Measurements from ENCODE around the gene ZNF211. TPM values are rescaled to one million over a fixed set of nuclear protein-coding genes. Genes with fewer than 3 reads are reported as not detected.

Gene ZNF211
- total and polyA plus RNA-seq, 2 experiments from 2014 or later = 5.5 to 8.3 TPM

- H3K79me2 ChIP-seq (ENCODE audit: insufficient read depth) = peaks cover 99% of the 10 kb centered on the region
- no peak overlapping the region for H3K9ac ChIP-seq
- TF ChIP-seq EZH2 (IDR thresholded peaks at IDR 0.05; ENCODE audit: insufficient read depth, poor library complexity, severe bottlenecking) (no peak), EZH2phosphoT487 (IDR thresholded peaks at IDR 0.05; ENCODE audit: insufficient read depth, low read depth) (no peak)
- no peaks in the 10 kb centered on the region for H3K4me1 ChIP-seq (ENCODE audit: insufficient read depth)
- peaks cover 38% of the 10 kb centered on the region for H3K36me3 ChIP-seq (ENCODE audit: low read depth)
- no peaks in the 10 kb centered on the region for H3K9me2 ChIP-seq (ENCODE audit: insufficient read depth)
- no peaks in the 10 kb centered on the region for H3K27me3 ChIP-seq (replicated peaks; ENCODE audit: insufficient read depth)
- no peak for DNase-seq
- no peak overlapping the region for H3K4me2 ChIP-seq (ENCODE audit: unreplicated experiment)
- H2AFZ ChIP-seq = no peak overlapping the region
- H3K9me3 ChIP-seq (ENCODE audit: low read depth) = no peaks in the 10 kb centered on the region
- H3K27ac ChIP-seq = no peak overlapping the region
- no peaks in the 10 kb centered on the region; the same call in 1 of the 2 replicates for H3F3A ChIP-seq (ENCODE audit: insufficient read depth)
- 97 to 100% methylated on average over 3 of the region's 3 CpGs for WGBS, 2 experiments (ENCODE audit: low coverage in 1 of 2, low lambda C conversion rate in 2 of 2, missing lambda C conversion rate in 2 of 2)
- in situ Hi-C loops (cut with MboI) = no loop called here
- no peak overlapping the region for H3K4me3 ChIP-seq
- H4K20me1 ChIP-seq (ENCODE audit: insufficient read depth) = no peaks in the 10 kb centered on the region
Measured at GRCh38 chr19:57689750-57690149, 56.8 kb downstream of the ZNF211 start.

Other genes with a start within 250 kb of the ZNF211 start
- 11.1 and 20.3 TPM in 2 replicates for gene ZNF548, start 243.3 kb upstream of the ZNF211 start, total RNA-seq (2014; rRNA removed; shearing (Covaris generic))
- 6.8 and 6.9 TPM in 2 replicates for gene ZNF548, start 243.3 kb upstream of the ZNF211 start, polyA plus RNA-seq (2016; fragmentation: Nextera tagmentation; extraction: Ambion mirVana)
- 4.8 and 19.9 TPM in 2 replicates for gene ZNF17, start 222.0 kb upstream of the ZNF211 start, total RNA-seq (2014; rRNA removed; shearing (Covaris generic))
- 3.5 and 4.1 TPM in 2 replicates for gene ZNF17, start 222.0 kb upstream of the ZNF211 start, polyA plus RNA-seq (2016; fragmentation: Nextera tagmentation; extraction: Ambion mirVana)
- 2.4 and 3.6 TPM in 2 replicates for gene ZNF749, start 197.8 kb upstream of the ZNF211 start, total RNA-seq (2014; rRNA removed; shearing (Covaris generic))
- gene ZNF749, start 197.8 kb upstream of the ZNF211 start, polyA plus RNA-seq (2016; fragmentation: Nextera tagmentation; extraction: Ambion mirVana) = 15.8 and 17.5 TPM in 2 replicates
- gene VN1R1, start 176.0 kb upstream of the ZNF211 start, total RNA-seq (2014; rRNA removed; shearing (Covaris generic)) = 0.32 and 1.5 TPM in 2 replicates
- 0.58 and 0.68 TPM in 2 replicates for gene VN1R1, start 176.0 kb upstream of the ZNF211 start, polyA plus RNA-seq (2016; fragmentation: Nextera tagmentation; extraction: Ambion mirVana)
- gene ZNF772, start 155.6 kb upstream of the ZNF211 start, total RNA-seq (2014; rRNA removed; shearing (Covaris generic)) = 13.6 and 13.7 TPM in 2 replicates
- 4.1 and 5.8 TPM in 2 replicates for gene ZNF772, start 155.6 kb upstream of the ZNF211 start, polyA plus RNA-seq (2016; fragmentation: Nextera tagmentation; extraction: Ambion mirVana)
- gene ZNF419, start 145.4 kb upstream of the ZNF211 start, total RNA-seq (2014; rRNA removed; shearing (Covaris generic)) = 13.9 and 29.0 TPM in 2 replicates
- 7.5 and 8.7 TPM in 2 replicates for gene ZNF419, start 145.4 kb upstream of the ZNF211 start, polyA plus RNA-seq (2016; fragmentation: Nextera tagmentation; extraction: Ambion mirVana)
- 33.7 and 41.0 TPM in 2 replicates for gene ZNF773, start 133.2 kb upstream of the ZNF211 start, total RNA-seq (2014; rRNA removed; shearing (Covaris generic))
- gene ZNF773, start 133.2 kb upstream of the ZNF211 start, polyA plus RNA-seq (2016; fragmentation: Nextera tagmentation; extraction: Ambion mirVana) = 18.6 and 22.2 TPM in 2 replicates
- 3.5 and 5.6 TPM in 2 replicates for gene ZNF549, start 105.8 kb upstream of the ZNF211 start, total RNA-seq (2014; rRNA removed; shearing (Covaris generic))
- 3.5 and 4.2 TPM in 2 replicates for gene ZNF549, start 105.8 kb upstream of the ZNF211 start, polyA plus RNA-seq (2016; fragmentation: Nextera tagmentation; extraction: Ambion mirVana)
- gene ZNF550, start 73.3 kb upstream of the ZNF211 start, total RNA-seq (2014; rRNA removed; shearing (Covaris generic)) = 7.3 and 12.0 TPM in 2 replicates
- 3.5 and 4.4 TPM in 2 replicates for gene ZNF550, start 73.3 kb upstream of the ZNF211 start, polyA plus RNA-seq (2016; fragmentation: Nextera tagmentation; extraction: Ambion mirVana)
- 3.2 and 5.9 TPM in 2 replicates for gene ZNF416, start 54.3 kb upstream of the ZNF211 start, total RNA-seq (2014; rRNA removed; shearing (Covaris generic))
- 4.9 and 5.8 TPM in 2 replicates for gene ZNF416, start 54.3 kb upstream of the ZNF211 start, polyA plus RNA-seq (2016; fragmentation: Nextera tagmentation; extraction: Ambion mirVana)
- gene ZIK1, start 49.0 kb upstream of the ZNF211 start, total RNA-seq (2014; rRNA removed; shearing (Covaris generic)) = 5.3 and 10.4 TPM in 2 replicates
- gene ZIK1, start 49.0 kb upstream of the ZNF211 start, polyA plus RNA-seq (2016; fragmentation: Nextera tagmentation; extraction: Ambion mirVana) = 3.2 and 3.4 TPM in 2 replicates
- gene ZNF530, start 33.3 kb upstream of the ZNF211 start, total RNA-seq (2014; rRNA removed; shearing (Covaris generic)) = 3.7 and 5.1 TPM in 2 replicates
- 2.4 and 2.6 TPM in 2 replicates for gene ZNF530, start 33.3 kb upstream of the ZNF211 start, polyA plus RNA-seq (2016; fragmentation: Nextera tagmentation; extraction: Ambion mirVana)
- 23.6 and 27.6 TPM in 2 replicates for gene ZNF134, start 18.9 kb upstream of the ZNF211 start, total RNA-seq (2014; rRNA removed; shearing (Covaris generic))
- gene ZNF134, start 18.9 kb upstream of the ZNF211 start, polyA plus RNA-seq (2016; fragmentation: Nextera tagmentation; extraction: Ambion mirVana) = 9.5 and 10.0 TPM in 2 replicates
- not detected in 2 replicates for gene ZSCAN4, start 35.8 kb downstream of the ZNF211 start, total RNA-seq (2014; rRNA removed; shearing (Covaris generic))
- not detected in 2 replicates for gene ZSCAN4, start 35.8 kb downstream of the ZNF211 start, polyA plus RNA-seq (2016; fragmentation: Nextera tagmentation; extraction: Ambion mirVana)
- gene ZNF551, start 48.8 kb downstream of the ZNF211 start, total RNA-seq (2014; rRNA removed; shearing (Covaris generic)) = 6.3 and 7.1 TPM in 2 replicates
- 1.9 and 2.6 TPM in 2 replicates for gene ZNF551, start 48.8 kb downstream of the ZNF211 start, polyA plus RNA-seq (2016; fragmentation: Nextera tagmentation; extraction: Ambion mirVana)
- gene ZNF154, start 76.0 kb downstream of the ZNF211 start, total RNA-seq (2014; rRNA removed; shearing (Covaris generic)) = 2.0 and 2.2 TPM in 2 replicates
- 2.0 and 2.6 TPM in 2 replicates for gene ZNF154, start 76.0 kb downstream of the ZNF211 start, polyA plus RNA-seq (2016; fragmentation: Nextera tagmentation; extraction: Ambion mirVana)
- 7.2 and 8.4 TPM in 2 replicates for gene ZNF671, start 94.5 kb downstream of the ZNF211 start, total RNA-seq (2014; rRNA removed; shearing (Covaris generic))
- gene ZNF671, start 94.5 kb downstream of the ZNF211 start, polyA plus RNA-seq (2016; fragmentation: Nextera tagmentation; extraction: Ambion mirVana) = 6.8 and 6.9 TPM in 2 replicates
- 6.7 and 9.4 TPM in 2 replicates for gene ZNF776, start 113.6 kb downstream of the ZNF211 start, total RNA-seq (2014; rRNA removed; shearing (Covaris generic))
- 3.7 and 3.9 TPM in 2 replicates for gene ZNF776, start 113.6 kb downstream of the ZNF211 start, polyA plus RNA-seq (2016; fragmentation: Nextera tagmentation; extraction: Ambion mirVana)
- gene ZNF586, start 136.5 kb downstream of the ZNF211 start, total RNA-seq (2014; rRNA removed; shearing (Covaris generic)) = 8.1 and 20.6 TPM in 2 replicates
- gene ZNF586, start 136.5 kb downstream of the ZNF211 start, polyA plus RNA-seq (2016; fragmentation: Nextera tagmentation; extraction: Ambion mirVana) = 5.1 and 5.8 TPM in 2 replicates
- gene ZNF552, start 181.7 kb downstream of the ZNF211 start, total RNA-seq (2014; rRNA removed; shearing (Covaris generic)) = 2.9 and 4.3 TPM in 2 replicates
- 2.7 and 3.2 TPM in 2 replicates for gene ZNF552, start 181.7 kb downstream of the ZNF211 start, polyA plus RNA-seq (2016; fragmentation: Nextera tagmentation; extraction: Ambion mirVana)
- 10.1 and 14.0 TPM in 2 replicates for gene ZNF587B, start 197.1 kb downstream of the ZNF211 start, total RNA-seq (2014; rRNA removed; shearing (Covaris generic))
- 5.1 TPM in 2 replicates for gene ZNF587B, start 197.1 kb downstream of the ZNF211 start, polyA plus RNA-seq (2016; fragmentation: Nextera tagmentation; extraction: Ambion mirVana)
- gene ZNF587, start 216.7 kb downstream of the ZNF211 start, total RNA-seq (2014; rRNA removed; shearing (Covaris generic)) = 10.0 and 14.3 TPM in 2 replicates
- 6.9 and 8.0 TPM in 2 replicates for gene ZNF587, start 216.7 kb downstream of the ZNF211 start, polyA plus RNA-seq (2016; fragmentation: Nextera tagmentation; extraction: Ambion mirVana)